Nephron (organoid): ENCODE measurements around the gene NTRK2.

Experiments used
- H3K27ac Mint-ChIP-seq, 3 experiments: 2 replicates each; pipeline ENCODE4 v1.8.0; 2020; ENCODE audit warnings: mixed read lengths in 3 of 3, mild to moderate bottlenecking in 2 of 3, moderate library complexity in 1 of 3
- H3K27me3 Mint-ChIP-seq: 2 replicates; pipeline ENCODE4 v1.8.0; 2021; ENCODE audit warnings: low read depth, mild to moderate bottlenecking, moderate library complexity, mixed read lengths
- H3K36me3 Mint-ChIP-seq: 2 replicates; pipeline ENCODE4 v1.8.0; 2020; ENCODE audit warnings: low read depth, mixed read lengths
- H3K4me1 Mint-ChIP-seq: 2 replicates; pipeline ENCODE4 v1.8.0; 2020; ENCODE audit warnings: mixed read lengths
- H3K4me3 Mint-ChIP-seq, 3 experiments: 2 replicates each; pipeline ENCODE4 v1.8.0; 2020; ENCODE audit warnings: mild to moderate bottlenecking in 3 of 3, mixed read lengths in 3 of 3, moderate library complexity in 2 of 3
- H3K9me3 Mint-ChIP-seq: 2 replicates; pipeline ENCODE4 v1.8.0; 2020; ENCODE audit warnings: mixed read lengths
- TF ChIP-seq, protein P1 (sequence below), 3 experiments: fragments of 200-600 bp; sonication (generic); IDR thresholded peaks; one replicate each; pipeline ENCODE4 v1.5.0; 2021; ENCODE audit warnings: antibody characterized with exemption in 3 of 3; ENCODE audit not compliant: unreplicated experiment in 3 of 3

Gene NTRK2

DNA sequence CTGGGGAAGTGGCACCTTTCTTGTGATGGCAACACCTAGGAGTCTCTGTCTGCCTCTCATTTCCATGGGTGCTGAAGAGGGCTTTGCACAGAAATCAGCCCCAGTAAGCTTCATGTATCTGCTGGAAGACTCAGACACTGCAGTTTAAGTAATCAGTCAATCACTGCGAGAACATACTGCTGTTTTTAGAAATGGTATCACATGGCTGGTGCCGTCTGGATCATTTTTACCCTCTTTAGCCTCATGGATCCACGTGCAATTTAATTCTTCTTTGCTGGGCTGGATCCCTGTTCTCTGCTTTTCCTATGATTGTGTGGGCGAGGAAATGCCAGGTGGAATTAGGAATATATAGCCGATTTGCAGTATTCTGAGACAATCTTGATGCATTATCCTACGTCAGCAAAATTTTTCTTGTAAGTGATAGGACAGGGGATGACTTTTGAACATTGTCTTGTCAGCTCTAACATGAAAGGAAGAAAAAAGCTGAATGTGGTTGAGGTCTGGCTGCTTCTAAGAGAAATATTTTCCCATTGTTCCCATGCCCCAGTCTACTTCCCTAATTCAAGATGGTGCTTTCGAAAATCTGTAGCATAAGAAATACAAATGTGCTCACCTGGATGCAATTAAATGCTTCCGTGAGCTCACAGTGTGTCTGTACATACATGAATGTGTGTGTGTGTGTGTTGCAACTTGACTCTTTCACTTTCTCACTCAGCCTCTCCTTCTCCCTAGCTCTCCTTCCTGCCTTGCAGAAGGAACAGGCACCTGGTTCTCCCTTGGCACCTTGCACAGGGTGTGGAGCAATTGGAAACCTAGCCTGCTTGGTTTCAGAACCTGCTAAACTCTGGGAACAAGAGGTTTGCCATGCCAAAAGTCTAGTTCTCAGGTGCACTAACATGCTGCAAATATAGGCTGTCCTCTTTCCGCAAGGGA is 281.6 kb downstream of the NTRK2 start:
- TF ChIP-seq, protein P1, sequence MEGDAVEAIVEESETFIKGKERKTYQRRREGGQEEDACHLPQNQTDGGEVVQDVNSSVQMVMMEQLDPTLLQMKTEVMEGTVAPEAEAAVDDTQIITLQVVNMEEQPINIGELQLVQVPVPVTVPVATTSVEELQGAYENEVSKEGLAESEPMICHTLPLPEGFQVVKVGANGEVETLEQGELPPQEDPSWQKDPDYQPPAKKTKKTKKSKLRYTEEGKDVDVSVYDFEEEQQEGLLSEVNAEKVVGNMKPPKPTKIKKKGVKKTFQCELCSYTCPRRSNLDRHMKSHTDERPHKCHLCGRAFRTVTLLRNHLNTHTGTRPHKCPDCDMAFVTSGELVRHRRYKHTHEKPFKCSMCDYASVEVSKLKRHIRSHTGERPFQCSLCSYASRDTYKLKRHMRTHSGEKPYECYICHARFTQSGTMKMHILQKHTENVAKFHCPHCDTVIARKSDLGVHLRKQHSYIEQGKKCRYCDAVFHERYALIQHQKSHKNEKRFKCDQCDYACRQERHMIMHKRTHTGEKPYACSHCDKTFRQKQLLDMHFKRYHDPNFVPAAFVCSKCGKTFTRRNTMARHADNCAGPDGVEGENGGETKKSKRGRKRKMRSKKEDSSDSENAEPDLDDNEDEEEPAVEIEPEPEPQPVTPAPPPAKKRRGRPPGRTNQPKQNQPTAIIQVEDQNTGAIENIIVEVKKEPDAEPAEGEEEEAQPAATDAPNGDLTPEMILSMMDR (IDR thresholded peaks at IDR 0.05; ENCODE audit: unreplicated experiment in 3 of 3), result no peak
- peaks cover 6% of the 10 kb centered on the region for H3K36me3 Mint-ChIP-seq
- peaks cover 21% of the 10 kb centered on the region for H3K27me3 Mint-ChIP-seq
- no peak overlapping the region for H3K27ac Mint-ChIP-seq
- H3K9me3 Mint-ChIP-seq, result no peaks in the 10 kb centered on the region
- peaks cover 39% of the 10 kb centered on the region for H3K4me1 Mint-ChIP-seq
- H3K4me3 Mint-ChIP-seq, result no peak overlapping the region

DNA sequence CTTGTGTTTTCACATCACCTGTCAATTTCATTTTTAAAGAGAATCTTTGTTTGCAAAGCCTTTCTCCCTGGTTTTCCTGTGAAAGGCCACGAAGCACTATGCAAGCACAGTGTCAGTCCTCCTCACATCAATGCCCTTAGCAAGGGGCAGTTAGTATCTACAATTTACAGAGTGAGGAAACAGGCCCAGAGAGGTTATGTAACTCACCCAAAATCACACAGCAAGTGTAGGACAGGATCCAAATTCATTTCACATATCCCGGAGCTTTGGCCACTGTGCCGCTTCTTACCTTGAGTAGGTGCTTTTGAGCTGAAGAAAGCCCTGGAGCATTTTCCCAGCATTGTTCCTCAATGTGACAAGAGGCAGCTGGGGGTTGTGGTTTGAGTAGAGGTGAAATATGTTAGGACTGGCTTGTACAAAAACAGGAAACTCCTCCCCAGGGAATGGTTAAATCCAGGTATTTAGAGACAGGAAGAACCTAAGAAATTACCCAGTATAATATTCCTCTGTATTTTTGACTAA is 283.8 kb downstream of the NTRK2 start:
- TF ChIP-seq, protein P1 (IDR thresholded peaks at IDR 0.05; ENCODE audit: unreplicated experiment in 3 of 3), result no peak
- Mint-ChIP-seq H3K4me3 (no peak overlapping the region), H3K9me3 (peaks cover 4% of the 10 kb centered on the region), H3K27ac (peak overlapping the region in 1 of 3 experiments; percentile 54), H3K27me3 (peaks cover 26% of the 10 kb centered on the region), H3K4me1 (peaks cover 25% of the 10 kb centered on the region), H3K36me3 (peaks cover 10% of the 10 kb centered on the region)

DNA sequence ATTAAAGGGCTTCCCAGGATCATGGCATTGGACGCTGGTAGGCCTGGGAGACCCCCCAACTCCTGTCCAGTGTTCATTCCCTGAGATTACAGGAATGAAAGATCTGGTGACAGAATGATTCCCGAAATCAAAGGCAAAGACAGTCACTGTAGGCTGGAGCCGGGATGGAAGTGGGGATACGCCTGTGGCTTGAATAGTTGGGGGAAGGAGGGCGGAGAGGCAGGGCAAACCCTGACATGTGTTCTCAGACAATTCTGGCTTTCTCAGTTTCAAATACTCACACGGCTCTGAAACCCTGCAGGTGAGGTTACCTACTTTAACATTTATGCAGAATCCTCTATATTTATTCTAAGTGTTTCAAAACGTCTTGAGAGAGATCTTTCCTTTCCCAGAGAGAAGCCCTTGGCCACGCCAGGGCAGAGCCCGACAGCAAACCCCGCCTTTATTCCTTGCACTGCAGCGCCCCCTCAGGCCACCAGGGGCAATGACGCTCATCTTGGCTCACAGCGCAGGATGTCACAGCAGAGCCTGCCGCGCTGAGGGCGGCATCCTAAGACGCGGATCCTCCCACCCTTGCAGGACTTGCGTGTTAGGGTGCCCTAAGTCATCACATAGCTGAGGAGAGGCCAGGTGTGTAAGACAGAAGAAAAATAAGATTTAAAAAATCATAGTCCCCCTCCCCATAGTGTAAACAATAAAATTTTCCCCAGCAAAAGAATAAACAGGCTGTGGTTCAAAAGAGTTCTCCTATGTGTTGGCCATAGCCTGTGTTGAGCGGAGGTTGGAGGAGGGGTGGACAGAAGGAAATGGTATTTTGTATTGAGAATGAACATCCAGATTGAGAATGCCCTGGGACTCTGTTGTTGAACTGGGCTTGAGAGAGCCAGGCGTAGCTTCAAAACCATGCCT is 284.5 kb downstream of the NTRK2 start:
- Mint-ChIP-seq H3K27ac (peak overlapping the region; percentile 0 to 54 (median 11)), H3K27me3 (peaks cover 21% of the 10 kb centered on the region), H3K4me3 (peak overlapping the region in 1 of 3 experiments; percentile 8), H3K4me1 (peaks cover 19% of the 10 kb centered on the region), H3K36me3 (peaks cover 6% of the 10 kb centered on the region), H3K9me3 (peaks cover 6% of the 10 kb centered on the region)
- TF ChIP-seq, protein P1 (IDR thresholded peaks at IDR 0.05; ENCODE audit: unreplicated experiment in 3 of 3), result peak; percentile 95 to 98 (median 97)

DNA sequence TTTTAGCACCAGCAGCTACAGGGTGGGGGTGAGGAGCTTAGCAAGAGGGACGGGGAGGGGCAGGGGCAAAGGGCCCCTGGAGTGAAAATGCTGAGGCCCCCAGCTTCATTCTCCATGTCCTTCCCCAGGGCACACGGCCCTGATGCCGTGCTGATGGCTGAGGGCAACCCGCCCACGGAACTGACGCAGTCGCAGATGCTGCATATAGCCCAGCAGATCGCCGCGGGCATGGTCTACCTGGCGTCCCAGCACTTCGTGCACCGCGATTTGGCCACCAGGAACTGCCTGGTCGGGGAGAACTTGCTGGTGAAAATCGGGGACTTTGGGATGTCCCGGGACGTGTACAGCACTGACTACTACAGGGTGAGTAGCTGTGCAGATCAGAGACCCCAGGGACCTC is 285.6 kb downstream of the NTRK2 start:
- no peak overlapping the region for H3K27ac Mint-ChIP-seq
- H3K9me3 Mint-ChIP-seq, result peaks cover 6% of the 10 kb centered on the region
- H3K4me1 Mint-ChIP-seq, result peaks cover 18% of the 10 kb centered on the region
- peaks cover 4% of the 10 kb centered on the region for H3K36me3 Mint-ChIP-seq
- H3K4me3 Mint-ChIP-seq, result no peak overlapping the region
- peaks cover 21% of the 10 kb centered on the region for H3K27me3 Mint-ChIP-seq
- TF ChIP-seq, protein P1 (IDR thresholded peaks at IDR 0.05; ENCODE audit: unreplicated experiment in 3 of 3), result no peak

DNA sequence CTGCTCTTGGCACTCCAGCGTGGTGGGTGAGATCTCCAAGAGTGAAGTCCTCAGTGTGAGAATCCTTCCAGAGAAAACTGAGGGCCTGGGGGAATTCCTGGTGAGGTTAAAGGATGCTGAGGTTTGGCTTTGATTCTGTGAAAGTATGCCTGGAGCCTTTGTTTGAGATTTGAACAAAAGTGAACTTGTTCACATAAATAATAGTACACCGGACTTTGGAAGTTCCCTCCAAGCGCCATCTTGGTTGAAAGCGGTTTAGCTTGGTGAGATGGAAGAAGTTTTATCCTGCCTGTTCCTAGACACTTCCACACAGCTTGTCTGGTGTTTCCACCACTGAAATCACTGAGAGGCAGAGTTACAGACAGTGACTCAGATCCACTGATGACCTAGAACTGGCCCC is 286.4 kb downstream of the NTRK2 start:
- Mint-ChIP-seq H3K36me3 (peaks cover 4% of the 10 kb centered on the region), H3K27me3 (peaks cover 17% of the 10 kb centered on the region)
- TF ChIP-seq, protein P1 (IDR thresholded peaks at IDR 0.05; ENCODE audit: unreplicated experiment in 3 of 3), result no peak

More for the DNA sequence above, 286.4 kb downstream of the NTRK2 start:
- no peak overlapping the region for H3K4me3 Mint-ChIP-seq
- H3K4me1 Mint-ChIP-seq, result peaks cover 18% of the 10 kb centered on the region
- peaks cover 6% of the 10 kb centered on the region for H3K9me3 Mint-ChIP-seq
- H3K27ac Mint-ChIP-seq, result no peak overlapping the region
